Measurements from ENCODE around the gene ELFN1. TPM values are rescaled to one million over a fixed set of nuclear protein-coding genes. Genes with fewer than 3 reads are reported as not detected.
A peak's percentile ranks its signal among the peaks of the same experiment; 100 is the strongest.

Gene ELFN1
- total RNA-seq, 1 donor = 1.6 TPM

DNA sequence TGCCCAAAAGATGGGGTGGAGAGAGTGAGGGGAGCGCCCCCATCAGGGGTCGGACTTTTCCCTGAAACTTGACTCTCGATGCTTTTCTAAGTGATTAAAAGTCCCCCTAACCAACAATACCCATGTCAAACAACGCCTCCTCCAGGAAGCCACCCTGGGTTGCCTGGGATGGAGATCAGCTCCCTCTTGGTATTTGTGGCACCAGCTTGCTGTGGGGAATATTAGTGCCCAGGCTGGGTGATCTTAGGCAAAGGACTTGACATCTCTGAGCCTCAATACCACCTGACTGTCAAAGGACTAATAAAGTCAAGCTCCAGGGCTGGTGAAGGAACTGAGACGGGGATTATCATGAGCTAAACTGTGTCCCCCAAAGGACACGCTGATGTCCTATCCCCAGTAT, 18.2 kb upstream of the ELFN1 start:
- TF ChIP-seq, protein P1, sequence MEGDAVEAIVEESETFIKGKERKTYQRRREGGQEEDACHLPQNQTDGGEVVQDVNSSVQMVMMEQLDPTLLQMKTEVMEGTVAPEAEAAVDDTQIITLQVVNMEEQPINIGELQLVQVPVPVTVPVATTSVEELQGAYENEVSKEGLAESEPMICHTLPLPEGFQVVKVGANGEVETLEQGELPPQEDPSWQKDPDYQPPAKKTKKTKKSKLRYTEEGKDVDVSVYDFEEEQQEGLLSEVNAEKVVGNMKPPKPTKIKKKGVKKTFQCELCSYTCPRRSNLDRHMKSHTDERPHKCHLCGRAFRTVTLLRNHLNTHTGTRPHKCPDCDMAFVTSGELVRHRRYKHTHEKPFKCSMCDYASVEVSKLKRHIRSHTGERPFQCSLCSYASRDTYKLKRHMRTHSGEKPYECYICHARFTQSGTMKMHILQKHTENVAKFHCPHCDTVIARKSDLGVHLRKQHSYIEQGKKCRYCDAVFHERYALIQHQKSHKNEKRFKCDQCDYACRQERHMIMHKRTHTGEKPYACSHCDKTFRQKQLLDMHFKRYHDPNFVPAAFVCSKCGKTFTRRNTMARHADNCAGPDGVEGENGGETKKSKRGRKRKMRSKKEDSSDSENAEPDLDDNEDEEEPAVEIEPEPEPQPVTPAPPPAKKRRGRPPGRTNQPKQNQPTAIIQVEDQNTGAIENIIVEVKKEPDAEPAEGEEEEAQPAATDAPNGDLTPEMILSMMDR (IDR thresholded peaks at IDR 0.05; ENCODE audit: insufficient read depth, low read length) = no peak
- H3K4me3 ChIP-seq (ENCODE audit: low read depth, low read length) = no peak overlapping the region
- DNase-seq (ENCODE audit: low read depth) = no peak

DNA sequence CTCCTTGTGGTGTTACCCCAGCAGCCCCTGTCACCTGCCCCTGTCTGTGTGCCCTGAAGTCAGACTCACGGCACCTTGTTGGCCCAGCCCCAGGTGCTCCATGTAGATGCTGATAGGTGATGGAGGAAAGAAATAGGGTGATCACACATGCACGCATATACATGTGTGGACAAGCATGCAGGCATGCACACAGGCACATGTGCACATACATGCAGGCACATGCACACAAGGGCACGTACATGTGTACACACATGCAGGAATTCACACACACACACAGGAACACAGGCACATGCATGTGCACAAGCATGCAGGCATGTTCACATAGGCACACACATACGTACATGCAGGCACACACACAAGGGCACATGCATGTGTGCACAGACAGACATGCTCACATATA, 16.6 kb upstream of the ELFN1 start:
- no peak for DNase-seq (ENCODE audit: low read depth)
- TF ChIP-seq, protein P1 (IDR thresholded peaks at IDR 0.05; ENCODE audit: insufficient read depth, low read length) = no peak
- no peak overlapping the region for H3K4me3 ChIP-seq (ENCODE audit: low read depth, low read length)

DNA sequence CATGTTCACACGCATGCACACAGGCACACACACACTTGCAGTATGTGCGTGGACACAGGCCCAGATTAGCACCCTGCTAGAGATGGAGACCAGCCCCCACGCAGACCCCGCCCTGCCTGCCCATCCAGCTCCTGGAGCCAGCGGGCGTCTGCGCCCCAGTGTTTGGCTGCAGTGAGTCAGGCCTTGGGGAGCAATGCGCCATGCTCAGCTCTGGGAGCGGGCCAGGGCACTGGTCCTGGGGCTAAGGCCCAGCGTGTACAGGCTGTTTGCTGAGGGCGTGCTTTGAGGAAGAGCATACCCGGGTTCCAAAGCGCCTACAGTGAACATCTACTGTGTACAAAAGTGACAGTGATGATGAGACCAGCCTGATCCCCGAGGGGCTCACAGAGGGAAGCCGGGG, 16.0 kb upstream of the ELFN1 start:
- H3K4me3 ChIP-seq (ENCODE audit: low read depth, low read length) = no peak overlapping the region
- DNase-seq (ENCODE audit: low read depth) = no peak
- TF ChIP-seq, protein P1 (IDR thresholded peaks at IDR 0.05; ENCODE audit: insufficient read depth, low read length) = no peak

DNA sequence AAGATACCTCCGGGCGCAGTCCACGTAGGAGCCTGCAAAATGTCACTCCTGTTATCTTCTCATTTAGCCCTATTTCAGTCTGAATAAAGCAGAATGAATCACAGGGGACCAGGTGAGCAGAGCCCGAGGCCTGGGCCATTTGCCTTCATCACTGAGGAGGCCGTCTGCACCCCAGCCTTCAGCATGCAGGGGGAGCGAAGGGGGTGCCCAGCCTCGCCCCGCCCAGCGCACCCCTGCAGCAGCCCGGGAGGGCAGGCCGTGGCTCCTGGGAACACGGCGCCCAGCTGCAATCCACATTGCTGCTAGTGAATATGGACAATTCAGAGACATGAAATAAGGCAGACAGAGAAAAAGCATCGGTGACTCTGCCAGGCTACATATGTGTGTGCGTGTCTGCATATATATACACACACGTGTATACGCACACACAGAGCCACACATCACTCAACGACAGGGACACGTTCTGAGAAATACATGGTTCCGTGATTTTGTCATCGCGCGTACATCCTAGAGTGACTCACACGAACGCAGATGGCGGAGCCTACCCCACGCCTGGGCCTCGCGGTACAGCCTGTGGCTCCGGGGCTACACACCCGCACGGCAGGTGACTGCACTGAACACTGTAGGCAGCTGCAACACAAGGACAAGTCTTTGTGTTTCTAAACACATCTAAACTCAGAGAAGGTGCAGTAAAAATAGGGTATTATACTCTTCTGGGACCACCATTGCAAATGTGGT, 15.2 kb upstream of the ELFN1 start:
- DNase-seq (ENCODE audit: low read depth) = no peak
- no peak overlapping the region for H3K4me3 ChIP-seq (ENCODE audit: low read depth, low read length)
- TF ChIP-seq, protein P1 (IDR thresholded peaks at IDR 0.05; ENCODE audit: insufficient read depth, low read length) = no peak

DNA sequence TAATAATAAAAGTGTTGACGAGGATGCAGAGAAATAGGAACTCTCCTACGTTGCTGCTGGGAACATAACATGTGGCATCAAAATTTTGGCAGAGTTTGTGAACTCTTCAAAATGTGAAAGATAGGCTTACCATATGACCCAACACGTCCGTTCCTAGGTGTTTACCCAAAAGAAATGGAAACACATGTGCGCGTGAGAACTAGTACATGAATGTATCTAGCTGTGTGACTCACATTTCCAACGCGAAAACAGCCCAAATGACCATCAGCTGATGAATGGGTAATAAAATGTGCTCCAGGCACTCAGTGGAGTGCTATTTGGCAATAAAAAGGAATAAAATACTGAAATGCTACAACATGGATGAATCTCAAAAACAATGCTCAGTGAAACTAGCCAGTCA, 10.4 kb upstream of the ELFN1 start:
- peak; percentile 60 for DNase-seq (ENCODE audit: low read depth)
- no peak overlapping the region for H3K4me3 ChIP-seq (ENCODE audit: low read depth, low read length)
- TF ChIP-seq, protein P1 (IDR thresholded peaks at IDR 0.05; ENCODE audit: insufficient read depth, low read length) = no peak

DNA sequence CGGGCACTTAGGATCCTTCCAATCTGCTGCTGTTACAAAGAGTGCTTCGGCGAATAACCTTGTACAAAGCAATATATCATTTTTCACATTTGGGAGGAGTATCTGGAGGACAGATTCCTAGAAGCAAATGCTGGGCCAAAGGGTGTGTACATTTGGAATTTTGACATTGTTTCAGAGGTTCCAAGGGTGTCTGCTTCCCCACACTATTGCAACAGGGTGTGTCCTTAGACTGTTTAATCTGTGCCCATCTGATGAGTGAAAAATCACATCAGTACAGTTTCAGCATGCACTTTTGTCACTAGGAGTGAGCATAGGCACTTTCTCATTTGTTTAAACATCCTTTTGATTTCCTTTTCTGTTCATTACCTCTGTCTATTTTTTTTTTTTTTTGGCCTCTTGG, 8.6 kb upstream of the ELFN1 start:
- peak; percentile 59 for DNase-seq (ENCODE audit: low read depth)
- no peak overlapping the region for H3K4me3 ChIP-seq (ENCODE audit: low read depth, low read length)
- TF ChIP-seq, protein P1 (IDR thresholded peaks at IDR 0.05; ENCODE audit: insufficient read depth, low read length) = no peak

DNA sequence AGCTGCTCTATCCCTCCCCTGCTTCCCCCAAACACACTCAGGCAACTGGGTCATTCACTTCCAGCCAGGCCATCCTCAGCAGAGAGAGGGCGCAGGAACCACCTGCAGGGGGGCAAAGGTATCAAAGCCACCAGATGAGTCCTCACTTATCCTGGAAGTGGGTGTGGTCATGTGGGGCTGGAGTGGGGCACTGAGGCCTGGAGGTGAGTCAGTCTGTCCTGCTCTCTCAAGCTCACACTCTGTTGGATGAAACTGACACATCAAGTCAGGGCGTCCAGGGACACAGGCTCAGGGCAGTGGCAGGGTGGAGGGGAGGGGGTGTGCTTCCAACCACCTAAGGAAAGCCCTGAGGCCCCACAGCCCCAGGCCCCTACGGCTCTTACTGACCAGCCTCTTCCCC, 8.0 kb upstream of the ELFN1 start:
- TF ChIP-seq, protein P1 (IDR thresholded peaks at IDR 0.05; ENCODE audit: insufficient read depth, low read length) = no peak
- no peak for DNase-seq (ENCODE audit: low read depth)
- H3K4me3 ChIP-seq (ENCODE audit: low read depth, low read length) = no peak overlapping the region
